GM12892 (cell line): ENCODE data around the gene GAA.

ENCODE experiments used
- DNase-seq: peaks from one replicate; pipeline ENCODE4 v3.0.0; 2011; ENCODE audit not compliant: insufficient read length
- FAIRE-seq: peaks from 2 replicates; lab custom pipeline; 2011; peaks lifted over from hg19 to GRCh38; lab: Jason Lieb, UNC
- POLR2A ChIP-seq: IDR thresholded peaks from 2 replicates; pipeline ENCODE4 v1.6.1; 2011; ENCODE audit warnings: low read depth, low read length, control low read depth
- POLR2AphosphoS5 ChIP-seq: IDR thresholded peaks from 2 replicates; pipeline ENCODE4 v1.6.1; 2011; ENCODE audit warnings: low read depth, low read length, control low read depth
- TAF1 ChIP-seq: IDR thresholded peaks from 2 replicates; pipeline ENCODE4 v1.6.1; 2011; ENCODE audit warnings: low read depth, mild to moderate bottlenecking, control low read depth, low read length, borderline replicate concordance

The GAA gene

DNA sequence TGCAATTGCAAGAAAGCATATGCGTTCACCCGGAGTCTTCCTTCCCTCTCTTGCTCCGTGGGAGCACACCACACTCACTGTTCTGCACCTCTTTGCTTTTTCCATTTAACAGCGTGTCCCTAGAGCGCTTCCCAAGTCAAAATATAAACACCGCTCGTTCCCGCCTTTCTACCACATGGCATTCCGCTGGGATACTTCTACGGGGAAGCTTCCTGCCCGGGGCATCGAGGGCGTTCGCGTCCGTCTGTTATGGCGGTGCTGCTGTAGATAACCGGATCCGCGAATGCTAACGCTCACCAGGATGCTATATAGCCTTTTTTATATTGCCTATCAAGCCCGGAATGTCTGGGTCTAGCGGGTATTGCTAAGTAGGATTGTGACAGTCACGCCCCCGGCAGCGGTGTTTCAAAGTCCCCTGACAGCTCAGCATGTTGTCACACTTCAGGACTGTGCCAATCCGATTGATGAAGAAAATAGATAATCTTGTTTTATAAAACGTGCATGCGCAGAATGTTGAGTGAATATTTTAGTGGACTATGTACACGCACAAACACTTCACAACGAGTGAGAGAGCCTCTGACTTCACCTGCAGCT, 33.9 kb upstream of the GAA start:
- FAIRE-seq (no peak), DNase-seq (no peak)
- no peak for TF ChIP-seq POLR2A

DNA sequence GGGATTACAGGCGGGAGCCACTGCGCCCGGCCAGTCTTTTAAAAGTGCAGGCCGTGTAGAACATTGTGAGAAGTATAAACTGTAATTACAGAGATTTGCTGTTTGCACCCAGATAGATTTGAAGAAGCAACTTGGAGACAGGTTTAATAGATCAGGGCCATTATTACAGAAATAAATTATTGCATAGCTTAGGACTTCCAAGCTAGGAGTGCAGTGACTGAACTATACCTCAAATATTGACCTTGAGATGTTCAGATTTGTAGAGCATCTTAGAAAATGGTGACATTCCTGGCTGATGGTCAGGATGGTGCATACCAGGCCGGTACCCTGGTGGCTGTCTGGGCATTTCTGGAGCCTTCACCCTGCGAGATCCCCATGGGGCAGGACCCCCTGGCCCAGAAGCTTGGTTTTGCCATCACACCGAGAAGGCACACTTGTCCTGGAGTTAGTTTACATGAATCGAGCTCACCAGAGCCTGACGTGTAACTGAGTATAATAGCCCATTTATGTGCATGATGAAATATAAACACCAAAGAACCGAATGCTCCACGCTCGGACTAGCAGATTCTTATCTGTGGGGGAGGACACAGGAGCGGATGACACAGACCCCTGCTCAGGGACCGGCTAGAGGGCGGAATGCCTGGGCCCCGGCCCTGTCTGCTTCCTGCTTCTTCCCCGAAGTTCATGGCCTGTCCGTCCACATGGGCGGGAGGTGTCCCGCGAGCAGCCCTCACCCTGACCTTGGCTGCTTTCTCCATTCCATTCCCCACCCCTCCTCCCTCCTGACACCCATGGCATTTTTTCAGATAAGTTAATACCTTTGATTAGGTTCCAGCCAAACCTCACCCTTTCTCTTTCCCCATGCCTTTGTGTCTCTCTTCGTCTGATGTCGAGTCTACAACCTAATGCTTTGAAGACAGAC, 32.8 kb upstream of the GAA start:
- DNase-seq (no peak), FAIRE-seq (no peak)
- TF ChIP-seq TAF1: no peak
- TF ChIP-seq POLR2AphosphoS5: no peak
- no peak for TF ChIP-seq POLR2A

DNA sequence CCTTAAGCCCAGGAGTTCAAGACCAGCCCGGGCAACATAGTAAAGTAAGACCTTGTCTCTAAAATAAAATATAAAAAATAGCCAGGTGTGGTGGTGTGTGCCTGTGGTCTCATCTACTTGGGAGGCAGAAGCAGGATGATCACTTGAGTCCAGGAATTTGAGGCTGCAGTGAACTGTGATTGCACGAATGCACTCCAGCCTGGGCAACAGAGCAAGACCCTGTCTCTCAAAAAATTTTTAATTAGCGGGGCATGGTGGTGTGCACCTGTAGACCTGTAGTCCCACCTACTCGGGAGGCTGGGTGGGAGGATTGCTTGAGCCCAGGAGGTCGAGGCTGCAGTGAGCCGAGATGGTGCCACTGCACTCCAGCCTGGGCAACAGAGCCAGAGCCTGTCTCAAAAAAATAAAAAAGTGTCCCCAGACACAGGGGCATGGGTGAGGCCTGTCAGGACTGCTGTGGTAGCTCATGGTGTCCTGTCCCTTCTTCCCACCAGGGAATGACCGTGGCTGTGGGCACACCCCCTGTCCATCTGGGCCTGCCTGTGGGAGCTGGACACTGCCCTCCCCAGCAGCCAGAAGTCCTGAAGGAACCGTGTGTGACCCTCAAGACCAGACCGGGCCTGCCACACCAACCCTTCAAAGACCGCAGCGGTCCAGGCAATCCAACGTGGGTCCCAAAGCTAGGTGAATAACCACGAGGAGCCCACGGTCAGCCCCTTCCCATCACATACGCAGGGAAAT, 30.8 kb upstream of the GAA start:
- no peak for FAIRE-seq
- no peak for TF ChIP-seq POLR2A
- TF ChIP-seq POLR2AphosphoS5: no peak
- TF ChIP-seq TAF1: no peak
- no peak for DNase-seq

DNA sequence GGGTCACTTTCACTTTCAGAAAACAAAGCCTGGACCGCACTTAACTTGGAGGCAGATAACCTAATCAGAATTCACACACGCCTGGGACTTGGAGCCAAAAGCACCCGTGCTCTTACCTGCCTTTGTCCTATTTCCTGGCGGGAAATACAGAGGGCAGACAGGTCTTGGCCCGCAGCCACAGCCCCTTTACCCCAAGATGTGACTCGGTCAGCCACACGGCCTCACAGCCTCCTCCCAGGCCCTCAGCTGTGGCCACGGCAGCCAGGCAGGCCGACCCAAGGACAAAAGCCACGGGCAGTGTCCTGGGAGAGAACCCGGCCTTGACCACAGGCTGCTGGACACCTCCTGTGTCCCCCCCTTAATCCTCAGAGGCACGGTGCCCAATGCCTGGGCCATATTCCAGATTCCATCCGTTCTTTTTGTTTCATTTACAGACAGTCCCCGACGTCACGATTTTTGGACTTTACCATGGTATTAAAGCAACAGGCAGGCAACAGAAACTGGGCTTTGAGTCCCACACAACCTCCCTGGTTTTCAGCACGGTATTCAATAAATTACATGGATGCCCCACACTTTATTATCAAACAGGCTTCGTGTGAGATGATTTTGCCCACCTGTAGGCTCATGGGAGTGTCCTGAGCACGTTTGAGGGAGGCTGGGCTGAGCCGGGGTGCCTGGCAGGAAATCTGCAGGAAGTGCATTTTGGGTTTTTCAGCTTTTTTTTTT, 30.1 kb upstream of the GAA start:
- FAIRE-seq: no peak
- no peak for DNase-seq
- TF ChIP-seq POLR2A (no peak), POLR2AphosphoS5 (no peak), TAF1 (no peak)

DNA sequence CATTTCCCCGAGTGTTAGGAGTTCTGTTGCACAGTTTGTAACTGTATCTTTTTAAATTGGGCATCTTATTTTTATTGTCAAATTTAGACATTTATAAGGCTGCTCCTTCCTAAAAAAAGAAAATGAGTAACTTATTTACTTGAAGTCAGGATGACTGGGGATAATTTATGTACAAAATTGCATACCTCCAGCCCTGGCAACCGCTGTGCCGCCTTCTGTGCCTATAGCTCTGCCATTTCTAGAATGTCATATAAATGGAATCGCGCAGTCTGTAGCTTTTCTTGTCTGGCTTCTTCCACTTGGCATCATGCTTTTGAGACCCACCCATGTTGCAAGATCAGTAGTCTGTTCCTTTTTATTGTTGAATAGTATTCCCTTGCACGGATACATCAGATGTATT, 29.0 kb upstream of the GAA start:
- FAIRE-seq (no peak), DNase-seq (no peak)
- TF ChIP-seq POLR2A: no peak
- no peak for TF ChIP-seq POLR2AphosphoS5
- no peak for TF ChIP-seq TAF1

- FAIRE-seq: no peak
- no peak for DNase-seq
- TF ChIP-seq TAF1 (no peak), POLR2AphosphoS5 (no peak), POLR2A (no peak)
Observed at GRCh38 chr17:80080081-80080480, 21.3 kb upstream of the GAA start.

GRCh38 chr17:80081596-80081995, 19.8 kb upstream of the GAA start:
- TF ChIP-seq POLR2AphosphoS5 (no peak), POLR2A (no peak), TAF1 (no peak)
- no peak for FAIRE-seq

GRCh38 chr17:80082403-80083135, 18.8 kb upstream of the GAA start:
- FAIRE-seq: peak; percentile 92
- DNase-seq: peak; percentile 65
- TF ChIP-seq POLR2AphosphoS5: no peak
- no peak for TF ChIP-seq TAF1
- no peak for TF ChIP-seq POLR2A

More at GRCh38 chr17:80081596-80081995, 19.8 kb upstream of the GAA start:
- DNase-seq: no peak

DNA sequence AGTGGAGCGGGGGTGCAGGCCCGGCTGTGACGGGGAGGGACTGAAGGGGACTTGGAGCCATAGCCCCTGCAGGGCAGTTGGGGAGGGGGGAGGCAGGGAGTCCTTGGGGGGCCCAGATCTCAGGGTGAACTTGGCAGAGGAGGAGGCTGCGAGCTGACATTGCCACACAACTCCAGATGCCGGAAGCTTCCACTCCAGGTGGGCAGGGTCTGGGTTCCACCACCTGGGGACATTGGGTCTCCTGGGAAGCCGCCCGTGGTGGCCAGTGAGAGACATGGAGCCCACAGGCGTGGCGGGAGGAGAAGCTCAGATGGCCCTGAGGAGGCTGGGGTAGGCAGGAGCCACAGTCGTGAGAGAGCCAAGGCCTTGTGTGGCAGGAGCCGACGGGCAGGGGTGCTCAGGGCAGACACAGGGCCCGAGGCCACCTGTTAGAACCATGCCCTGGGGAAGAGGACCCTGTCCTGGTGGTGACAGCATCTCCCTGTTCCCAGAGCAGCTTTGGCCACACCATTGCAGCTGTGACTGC, 18.2 kb upstream of the GAA start:
- no peak for FAIRE-seq
- no peak for TF ChIP-seq TAF1
- no peak for DNase-seq

DNA sequence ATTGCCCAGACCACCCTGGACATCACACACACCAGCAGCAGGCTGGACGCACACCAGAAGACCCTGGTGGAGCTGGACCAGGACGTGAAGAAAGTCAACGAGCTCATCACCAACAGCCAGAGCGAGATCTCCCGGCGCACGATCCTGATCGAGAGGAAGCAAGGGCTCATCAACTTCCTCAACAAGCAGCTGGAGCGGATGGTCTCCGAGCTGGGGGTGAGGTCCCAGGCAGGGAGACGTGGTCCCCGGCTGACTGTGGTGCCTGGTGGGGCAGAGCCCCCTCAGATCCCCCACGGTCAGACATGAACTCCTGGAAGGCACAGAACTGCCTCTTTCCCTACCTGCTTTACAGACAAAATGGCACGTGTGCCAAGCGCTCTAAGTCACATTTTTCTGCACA, 16.6 kb upstream of the GAA start:
- DNase-seq (no peak), FAIRE-seq (no peak)
- TF ChIP-seq TAF1 (no peak), POLR2A (no peak), POLR2AphosphoS5 (no peak)

DNA sequence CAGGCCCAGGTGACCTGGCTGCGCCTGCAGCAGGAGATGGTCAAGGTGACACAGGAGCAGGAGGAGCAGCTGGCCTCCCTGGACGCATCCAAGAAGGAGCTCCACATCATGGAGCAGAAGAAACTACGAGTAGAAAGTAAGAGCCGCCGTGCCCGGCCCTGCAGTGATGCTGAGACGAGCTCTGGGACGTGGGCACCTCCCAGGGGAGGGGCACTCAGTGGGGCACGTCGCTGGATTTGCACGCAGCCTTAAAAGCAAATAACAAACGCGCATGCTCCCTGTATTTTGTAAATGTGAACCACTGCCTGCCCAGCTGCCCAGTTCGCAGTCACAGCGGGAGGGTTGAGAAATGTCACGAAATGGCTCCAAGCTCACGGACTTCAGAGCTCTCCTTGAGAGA, 15.3 kb upstream of the GAA start:
- TF ChIP-seq TAF1 (no peak), POLR2AphosphoS5 (no peak), POLR2A (no peak)
- DNase-seq: no peak

More for the DNA sequence above, 15.3 kb upstream of the GAA start:
- FAIRE-seq: no peak
